GM18498 (cell line): ENCODE data around the gene KRT74.

ENCODE experiments used
- ATAC-seq: cut with Tn5 transposase; IDR thresholded peaks from one replicate; pipeline ENCODE4 v1.9.1; 2021; ENCODE audit warnings: mild to moderate bottlenecking, moderate library complexity; ENCODE audit not compliant: unreplicated experiment

KRT74 gene

GRCh38 chr12:52573743-52574142 lies at the start of gene KRT74:
TSS of gene KRT74 (minus strand) at chr12:52573843. CDS start at chr12:52573777, 66 bp downstream.
- no peak for ATAC-seq

- no peak for ATAC-seq
Observed at GRCh38 chr12:52622349-52622748, 48.7 kb upstream of the KRT74 start.

GRCh38 chr12:52618866-52619265 lies 45.2 kb upstream of the KRT74 start:
- ATAC-seq, result no peak

- no peak for ATAC-seq
Observed at GRCh38 chr12:52618216-52618615, 44.6 kb upstream of the KRT74 start, which contains the start of gene KRT73. TSS of gene KRT73 (minus strand) at chr12:52618559. CDS start at chr12:52618524, 35 bp downstream.

- no peak for ATAC-seq
Observed at GRCh38 chr12:52617403-52617785, 43.8 kb upstream of the KRT74 start.

- ATAC-seq, result no peak
Observed at GRCh38 chr12:52616680-52617402, 43.2 kb upstream of the KRT74 start.

GRCh38 chr12:52615912-52616311 lies 42.3 kb upstream of the KRT74 start:
- ATAC-seq, result no peak

GRCh38 chr12:52615208-52615868 lies 41.7 kb upstream of the KRT74 start:
- no peak for ATAC-seq

GRCh38 chr12:52614381-52615207 lies 41.0 kb upstream of the KRT74 start:
- ATAC-seq, result no peak

- no peak for ATAC-seq
Observed at GRCh38 chr12:52613384-52614030, 39.9 kb upstream of the KRT74 start.

GRCh38 chr12:52612431-52613383 lies 39.1 kb upstream of the KRT74 start:
- no peak for ATAC-seq

- ATAC-seq, result no peak
Observed at GRCh38 chr12:52611080-52611468, 37.4 kb upstream of the KRT74 start.

- ATAC-seq, result no peak
Observed at GRCh38 chr12:52608826-52609630, 35.4 kb upstream of the KRT74 start.

- ATAC-seq, result no peak
Observed at GRCh38 chr12:52608161-52608560, 34.5 kb upstream of the KRT74 start.

- no peak for ATAC-seq
Observed at GRCh38 chr12:52607314-52607713, 33.7 kb upstream of the KRT74 start.

GRCh38 chr12:52606581-52607218 lies 33.1 kb upstream of the KRT74 start:
- ATAC-seq, result no peak

GRCh38 chr12:52606096-52606495 lies 32.5 kb upstream of the KRT74 start:
- no peak for ATAC-seq

- no peak for ATAC-seq
Observed at GRCh38 chr12:52605542-52605941, 31.9 kb upstream of the KRT74 start.

- ATAC-seq, result no peak
Observed at GRCh38 chr12:52604859-52605258, 31.2 kb upstream of the KRT74 start.
